GM23248 (cell line): ENCODE data around the gene CEBPA. TPM values are rescaled to one million over a fixed set of nuclear protein-coding genes. Genes with fewer than 3 reads are reported as not detected.
"Not testable (repeated sequence)": the region's sequence is repeated elsewhere in the genome, so short reads cannot be mapped to it uniquely, and the experiment has no call there.

Experiments used
- DNase-seq: peaks from one replicate; pipeline ENCODE4 v3.0.0-alpha.2; 2015
- H2AFZ ChIP-seq: fragments of 200-600 bp; sonication (generic); 2 replicates; pipeline ENCODE4 v1.6.1; 2016; ENCODE audit warnings: antibody characterized with exemption
- H3F3A ChIP-seq: fragments of 200-600 bp; sonication (generic); 2 replicates; pipeline ENCODE4 v1.6.1; 2016; ENCODE audit warnings: mild to moderate bottlenecking, antibody characterized with exemption, mixed run types; ENCODE audit not compliant: insufficient read depth
- H3K27ac ChIP-seq: fragments of 200-600 bp; sonication (generic); 2 replicates; pipeline ENCODE4 v1.5.1; 2016; ENCODE audit warnings: mild to moderate bottlenecking
- H3K27me3 ChIP-seq: fragments of 200-600 bp; sonication (generic); replicated peaks from 2 replicates; pipeline ENCODE4 v1.6.1; 2016; ENCODE audit warnings: mild to moderate bottlenecking; ENCODE audit not compliant: insufficient read depth
- H3K36me3 ChIP-seq: fragments of 200-600 bp; sonication (generic); 2 replicates; pipeline ENCODE4 v1.6.1; 2016; ENCODE audit warnings: low read depth, mild to moderate bottlenecking
- H3K4me1 ChIP-seq: fragments of 200-600 bp; sonication (generic); 2 replicates; pipeline ENCODE4 v1.6.1; 2016; ENCODE audit warnings: mild to moderate bottlenecking; ENCODE audit not compliant: insufficient read depth
- H3K4me2 ChIP-seq: fragments of 200-600 bp; sonication (generic); one replicate; pipeline ENCODE4 v1.6.1; 2016; ENCODE audit warnings: mild to moderate bottlenecking; ENCODE audit not compliant: unreplicated experiment
- H3K4me3 ChIP-seq: fragments of 200-600 bp; sonication (generic); 2 replicates; pipeline ENCODE4 v1.5.1; 2016; ENCODE audit warnings: mild to moderate bottlenecking
- H3K79me2 ChIP-seq: fragments of 200-600 bp; sonication (generic); 2 replicates; pipeline ENCODE4 v1.6.1; 2016; ENCODE audit warnings: mild to moderate bottlenecking; ENCODE audit not compliant: insufficient read depth
- H3K9ac ChIP-seq: fragments of 200-600 bp; sonication (generic); 2 replicates; pipeline ENCODE4 v1.6.1; 2016; ENCODE audit warnings: mild to moderate bottlenecking
- H3K9me2 ChIP-seq: fragments of 200-600 bp; sonication (generic); 2 replicates; pipeline ENCODE4 v1.6.1; 2016; ENCODE audit warnings: mixed run types, mild to moderate bottlenecking, moderate library complexity; ENCODE audit not compliant: insufficient read depth
- H3K9me3 ChIP-seq: fragments of 200-600 bp; sonication (generic); one replicate; pipeline ENCODE4 v1.6.1; 2017; ENCODE audit warnings: low read depth
- H4K20me1 ChIP-seq: fragments of 200-600 bp; sonication (generic); 2 replicates; pipeline ENCODE4 v1.6.0; 2016; ENCODE audit not compliant: insufficient read depth
- EZH2 ChIP-seq: fragments of 200-600 bp; sonication (generic); IDR thresholded peaks from 2 replicates; pipeline ENCODE4 v1.6.1; 2018; ENCODE audit warnings: antibody characterized with exemption, mild to moderate bottlenecking; ENCODE audit not compliant: insufficient read depth, poor library complexity, severe bottlenecking
- EZH2phosphoT487 ChIP-seq: fragments of 200-600 bp; sonication (generic); IDR thresholded peaks from 2 replicates; pipeline ENCODE4 v1.6.1; 2018; ENCODE audit warnings: antibody characterized with exemption, moderate library complexity, mild to moderate bottlenecking, low read depth; ENCODE audit not compliant: insufficient read depth
- WGBS, 2 experiments: methylation state at CpG; one replicate each; pipeline ENCODE4 v1.1.6; 2015 to 2017; ENCODE audit warnings: low lambda C conversion rate in 2 of 2, low coverage in 1 of 2; ENCODE audit errors: missing lambda C conversion rate in 2 of 2; 5-methylcytosine and 5-hydroxymethylcytosine counted together
- in situ Hi-C: fragments of 300-500 bp; cut with MboI; formaldehyde crosslinking; loops from 2 replicates; pipeline ENCODE4 v1.15.0; 2020
- polyA plus RNA-seq: library from polyadenylated mRNA; unstranded; fragments of >200 nt; fragmentation: Nextera tagmentation; extraction: Ambion mirVana; gene quantifications from 2 replicates; pipeline ENCODE4 v1.2.1, GENCODE V29; 2016
- total RNA-seq: library from RNA; depleted of rRNA; stranded (reverse); fragments of >200 nt; shearing (Covaris generic); gene quantifications from 2 replicates; pipeline ENCODE4 v1.2.3, GENCODE V29; 2014

CEBPA gene
- total and polyA plus RNA-seq, 2 experiments from 2014 or later, result 0.22 TPM; not detected in 1

- H3K79me2 ChIP-seq, result no peaks in the 10 kb centered on the region
- TF ChIP-seq EZH2 (no peak), EZH2phosphoT487 (no peak)
- no peak overlapping the region for H3K27ac ChIP-seq
- in situ Hi-C loops, result no loop called here
- H3K27me3 ChIP-seq, result peaks cover 18% of the 10 kb centered on the region
- no peaks in the 10 kb centered on the region for H3K9me3 ChIP-seq
- 78% methylated on average over 12 of the region's 12 CpGs for WGBS, 2 experiments
- no peaks in the 10 kb centered on the region for H3K9me2 ChIP-seq
- peaks cover 11% of the 10 kb centered on the region for H3K4me1 ChIP-seq
- no peak overlapping the region for H2AFZ ChIP-seq
- peaks cover 12% of the 10 kb centered on the region for H3F3A ChIP-seq
- H3K4me3 ChIP-seq, result no peak overlapping the region
- no peak overlapping the region for H3K4me2 ChIP-seq
- H3K36me3 ChIP-seq, result no peaks in the 10 kb centered on the region
- no peaks in the 10 kb centered on the region for H4K20me1 ChIP-seq
- no peak overlapping the region for H3K9ac ChIP-seq
- DNase-seq, result no peak
Observed at GRCh38 chr19:33295621-33296487, 6.5 kb downstream of the CEBPA start.

GRCh38 chr19:33295046-33295445, 7.3 kb downstream of the CEBPA start:
- H3K9me2 ChIP-seq, H2AFZ ChIP-seq, H4K20me1 ChIP-seq, H3K9ac ChIP-seq, in situ Hi-C loops, H3K9me3 ChIP-seq, H3K4me2 ChIP-seq, DNase-seq, H3K36me3 ChIP-seq, H3K27ac ChIP-seq, H3K79me2 ChIP-seq, H3K4me3 ChIP-seq: not testable (repeated sequence)
- Histone ChIP-seq H3K4me1 (peaks cover 11% of the 10 kb centered on the region), H3F3A (peaks cover 12% of the 10 kb centered on the region), H3K27me3 (peaks cover 10% of the 10 kb centered on the region)
- WGBS, 2 experiments, result 89 to 93% methylated on average over 7 of the region's 7 CpGs

GRCh38 chr19:33294058-33294798, 8.1 kb downstream of the CEBPA start:
- Histone ChIP-seq H3K4me1 (peaks cover 11% of the 10 kb centered on the region), H3K9me2 (no peaks in the 10 kb centered on the region), H3K79me2 (no peaks in the 10 kb centered on the region), H3F3A (peaks cover 12% of the 10 kb centered on the region), H3K4me3 (no peak overlapping the region), H3K36me3 (no peaks in the 10 kb centered on the region), H3K27me3 (peaks cover 7% of the 10 kb centered on the region; the same call in 1 of the 2 replicates), H3K9ac (0 out of 2 replicates have a peak overlapping the region, but pooled peaks have one; percentile 47), H3K27ac (no peak overlapping the region), H3K4me2 (no peak overlapping the region), H3K9me3 (no peaks in the 10 kb centered on the region), H4K20me1 (no peaks in the 10 kb centered on the region), H2AFZ (0 out of 2 replicates have a peak overlapping the region, but pooled peaks have one; percentile 21)
- DNase-seq, result no peak
- in situ Hi-C loops, result no loop called here
- TF ChIP-seq EZH2, result no peak
- no peak for TF ChIP-seq EZH2phosphoT487
- 83 to 87% methylated on average over 13 of the region's 13 CpGs for WGBS, 2 experiments

GRCh38 chr19:33293255-33294057, 8.9 kb downstream of the CEBPA start:
- no peaks in the 10 kb centered on the region for H3K36me3 ChIP-seq
- H3K9ac ChIP-seq, result peak overlapping the region; percentile 71
- peaks cover 11% of the 10 kb centered on the region for H3K27me3 ChIP-seq
- in situ Hi-C loops, result no loop called here
- no peaks in the 10 kb centered on the region for H3K9me2 ChIP-seq
- peaks cover 12% of the 10 kb centered on the region for H3F3A ChIP-seq
- TF ChIP-seq EZH2 (no peak), EZH2phosphoT487 (no peak)
- peak; percentile 94 for DNase-seq
- no peaks in the 10 kb centered on the region for H3K79me2 ChIP-seq
- peak overlapping the region; percentile 28 for H2AFZ ChIP-seq
- 11 to 13% methylated on average over 22 of the region's 22 CpGs for WGBS, 2 experiments
- H3K9me3 ChIP-seq, result no peaks in the 10 kb centered on the region
- H3K4me2 ChIP-seq, result peak overlapping the region; percentile 61
- peaks cover 11% of the 10 kb centered on the region for H3K4me1 ChIP-seq
- H4K20me1 ChIP-seq, result no peaks in the 10 kb centered on the region
- H3K4me3 ChIP-seq, result peak overlapping the region; percentile 44
- H3K27ac ChIP-seq, result peak overlapping the region; percentile 74
